Astrocyte of the spinal cord (primary cell): ENCODE data around the gene UBTD2.
A peak's percentile ranks its signal among the peaks of the same experiment; 100 is the strongest.
"Not testable (repeated sequence)": the region's sequence is repeated elsewhere in the genome, so short reads cannot be mapped to it uniquely, and the experiment has no call there.

Experiments
- DNase-seq: peaks from one replicate; pipeline ENCODE4 v3.0.0; 2011; ENCODE audit warnings: low read depth, low spot score
- H3K4me3 ChIP-seq: 2 replicates; pipeline ENCODE4 v1.5.1; 2011; ENCODE audit warnings: low read depth, mild to moderate bottlenecking, low read length, moderate library complexity
- CTCF ChIP-seq: IDR thresholded peaks from 2 replicates; pipeline ENCODE4 v1.5.1; 2012; ENCODE audit warnings: low read depth, mild to moderate bottlenecking, low read length, inconsistent platforms
- in situ Hi-C: cut with HindIII; loops from 2 replicates; pipeline ENCODE4 v1.10.0; 2017; ENCODE audit warnings: low sequenced_read_pairs

UBTD2 gene

DNA sequence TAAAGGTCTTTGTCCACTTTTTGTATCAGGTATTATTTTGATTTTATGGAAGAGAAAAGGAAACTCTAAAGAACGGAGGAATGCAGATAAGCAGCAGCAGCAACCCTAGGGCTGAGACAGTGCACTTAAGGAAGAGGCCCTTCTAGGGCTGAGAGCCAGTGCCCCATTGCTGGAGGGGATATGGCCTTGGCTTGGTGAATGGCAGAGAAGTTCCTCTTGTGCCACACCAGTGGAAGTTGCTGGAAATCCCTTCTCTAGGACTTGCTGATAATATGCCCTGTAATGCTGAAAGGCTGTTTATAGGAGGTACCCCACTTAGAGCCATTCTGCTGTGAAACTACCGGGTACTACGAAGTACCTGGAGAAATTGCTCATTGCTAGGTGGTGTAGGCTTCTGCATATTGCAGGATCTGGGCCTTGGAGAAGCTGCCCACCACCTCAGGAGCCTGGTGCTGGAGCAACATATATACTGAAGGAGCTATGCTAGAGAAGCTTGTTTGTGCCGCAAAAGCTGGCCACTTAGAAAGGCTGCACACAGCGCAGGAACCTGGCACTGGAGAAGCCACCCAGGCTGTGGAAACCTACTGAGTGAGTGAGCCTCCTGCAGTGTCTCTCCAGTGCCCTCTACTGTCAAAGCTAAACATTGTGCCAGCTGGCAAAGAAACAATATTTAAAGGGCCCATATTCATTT, 9.6 kb upstream of the UBTD2 start:
- TF ChIP-seq CTCF = peak; percentile 88
- in situ Hi-C loops = no loop called here
- no peak overlapping the region for H3K4me3 ChIP-seq
- DNase-seq = peak; percentile 73

GRCh38 chr5:172291837-172292236, 8.3 kb upstream of the UBTD2 start:
- in situ Hi-C loops, DNase-seq, H3K4me3 ChIP-seq: not testable (repeated sequence)

- no peak for DNase-seq
- TF ChIP-seq CTCF = no peak
- no peak overlapping the region for H3K4me3 ChIP-seq
- in situ Hi-C loops = no loop called here
Observed at GRCh38 chr5:172288465-172288864, 4.9 kb upstream of the UBTD2 start.

- in situ Hi-C loops, H3K4me3 ChIP-seq, DNase-seq: not testable (repeated sequence)
Observed at GRCh38 chr5:172287140-172287539, 3.6 kb upstream of the UBTD2 start.

DNA sequence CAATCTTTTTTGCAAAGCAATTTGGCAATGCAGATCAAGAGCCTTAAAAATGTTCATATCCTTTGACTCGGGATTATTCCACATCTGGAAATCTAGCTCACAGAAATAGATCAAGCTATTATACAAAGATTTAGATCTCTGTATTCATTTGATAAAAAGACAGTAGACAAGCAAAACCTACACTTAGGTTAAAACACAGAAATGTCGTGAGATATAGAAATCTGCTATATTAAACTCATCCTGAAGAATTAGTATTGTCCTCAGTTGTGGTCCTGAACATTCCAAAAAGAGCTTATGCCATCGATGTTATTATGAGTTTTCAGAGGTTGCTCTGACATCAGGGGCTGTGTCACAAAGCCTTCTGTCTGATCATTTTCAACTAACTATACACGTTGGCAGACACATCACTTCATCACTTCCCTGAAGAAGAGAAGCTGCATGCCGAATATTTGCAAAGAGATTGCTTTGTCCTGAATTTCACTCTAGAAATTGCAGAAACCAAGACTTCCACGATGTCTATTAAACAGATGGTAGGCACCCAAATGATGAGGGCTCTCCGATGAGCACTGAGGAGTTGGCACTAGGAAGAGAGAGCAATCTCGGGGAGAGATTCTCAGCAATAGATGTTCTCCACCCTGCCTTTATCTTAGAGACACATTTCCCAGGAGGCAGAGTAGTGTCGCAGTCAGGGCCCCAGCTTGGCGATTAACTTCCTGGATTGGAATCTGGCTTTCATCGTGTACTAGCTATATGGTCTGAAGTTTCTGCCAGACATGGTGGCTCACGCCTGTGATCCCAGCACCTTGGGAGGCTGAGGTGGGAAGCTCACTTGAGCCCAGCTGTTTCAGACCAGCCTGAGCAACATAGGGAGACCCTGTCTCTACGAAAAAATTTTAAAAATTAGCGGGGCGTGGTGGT, 1.9 kb upstream of the UBTD2 start:
- in situ Hi-C loops = no loop called here
- TF ChIP-seq CTCF = no peak
- DNase-seq = no peak
- H3K4me3 ChIP-seq = no peak overlapping the region

DNA sequence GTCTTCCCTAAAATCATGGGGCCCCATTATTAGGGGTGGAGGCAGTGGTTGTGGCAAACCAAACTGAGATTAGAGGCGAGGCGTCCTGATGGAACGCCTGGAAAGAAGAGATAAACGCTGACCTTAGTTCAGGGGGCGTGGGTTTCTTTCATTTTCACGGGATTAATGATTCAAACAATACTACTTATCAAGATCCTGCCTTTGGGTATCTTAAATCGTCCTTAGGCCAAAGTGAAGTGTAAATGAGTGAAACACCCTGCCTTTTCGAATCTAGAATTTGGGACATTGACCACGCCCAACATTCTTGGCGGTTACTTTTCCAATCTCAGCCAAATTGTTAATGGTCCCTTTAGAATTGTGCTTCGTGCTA, 1.0 kb upstream of the UBTD2 start:
- no peak for DNase-seq
- no peak for TF ChIP-seq CTCF
- peak overlapping the region; percentile 70 for H3K4me3 ChIP-seq
- in situ Hi-C loops = no loop called here

DNA sequence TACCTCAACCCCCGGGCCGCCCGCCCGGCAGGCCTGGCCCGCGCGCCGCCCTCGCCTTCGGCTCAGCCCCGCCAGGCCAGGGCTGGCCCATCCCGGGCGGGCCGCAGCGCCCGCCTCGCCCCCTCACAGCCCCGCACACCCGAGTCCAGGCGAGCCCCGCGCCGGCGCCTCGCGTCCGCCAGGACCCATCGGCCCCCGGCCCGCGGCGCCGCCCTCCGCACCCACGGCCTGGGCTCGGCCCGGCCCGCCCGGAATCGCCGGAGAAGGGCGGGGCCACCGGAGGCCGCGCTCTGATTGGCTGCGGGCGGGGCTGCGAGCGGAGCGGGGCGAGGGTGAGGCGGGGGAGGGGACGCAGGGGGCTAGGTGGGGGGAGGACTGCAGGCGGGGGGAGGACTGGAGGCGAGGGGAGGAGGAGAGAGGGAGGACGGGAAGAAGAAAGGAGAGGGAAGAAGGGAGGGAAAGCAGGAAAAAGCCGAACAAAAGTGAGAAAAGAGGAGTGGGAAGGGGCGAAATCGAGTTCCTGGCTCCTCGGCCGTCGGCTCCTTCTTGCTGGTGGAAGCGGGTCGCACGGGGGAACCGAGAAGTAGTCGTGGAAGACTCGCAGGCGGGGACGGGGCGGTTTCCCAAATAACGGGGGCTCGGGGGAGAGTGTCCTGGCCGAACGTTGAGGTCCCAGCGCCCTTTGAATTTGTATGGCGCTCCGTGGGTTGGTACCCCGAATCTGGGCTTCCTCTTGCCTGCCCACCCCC, 472 bp upstream of the UBTD2 start:
- DNase-seq = peak; percentile 80
- peak overlapping the region; percentile 70 for H3K4me3 ChIP-seq
- TF ChIP-seq CTCF = no peak
- in situ Hi-C loops = no loop called here
